ENCODE results near the gene CEP85.
"Not testable (repeated sequence)": the region's sequence is repeated elsewhere in the genome, so short reads cannot be mapped to it uniquely, and the experiment has no call there.

The CEP85 gene

DNA sequence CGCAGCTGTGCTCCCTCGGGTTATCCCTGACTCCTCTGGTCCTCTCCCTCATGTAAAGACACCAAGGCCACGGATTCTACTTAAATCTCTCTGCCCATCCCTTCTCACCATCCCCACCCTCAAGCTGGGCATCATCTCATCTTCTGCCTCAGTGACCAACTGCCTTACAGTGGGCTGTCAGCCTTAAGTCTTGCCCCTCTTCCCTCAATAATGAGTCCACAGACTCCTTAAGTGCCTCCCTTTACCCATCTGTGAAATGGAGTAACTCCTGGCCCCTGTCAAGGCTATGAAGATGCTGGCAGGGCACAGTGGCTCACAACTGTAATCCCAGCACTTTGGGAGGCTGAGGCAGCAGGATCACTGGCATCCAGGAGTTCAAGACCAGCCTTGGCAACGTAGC, 57.9 kb downstream of the CEP85 start:
- DNase-seq = no peak

GRCh38 chr1:26292735-26293134, 58.7 kb downstream of the CEP85 start:
- DNase-seq = not testable (repeated sequence)

- DNase-seq = no peak
Measured at GRCh38 chr1:26293911-26294463, 60.0 kb downstream of the CEP85 start.

GRCh38 chr1:26295194-26296138, 61.5 kb downstream of the CEP85 start:
- no peak for DNase-seq

- no peak for DNase-seq
Measured at GRCh38 chr1:26296340-26297056, 62.5 kb downstream of the CEP85 start.

GRCh38 chr1:26297057-26297790, 63.2 kb downstream of the CEP85 start:
- no peak for DNase-seq

GRCh38 chr1:26297791-26298124, 63.8 kb downstream of the CEP85 start:
- no peak for DNase-seq

GRCh38 chr1:26300578-26301275, 66.7 kb downstream of the CEP85 start:
- DNase-seq = no peak

DNA sequence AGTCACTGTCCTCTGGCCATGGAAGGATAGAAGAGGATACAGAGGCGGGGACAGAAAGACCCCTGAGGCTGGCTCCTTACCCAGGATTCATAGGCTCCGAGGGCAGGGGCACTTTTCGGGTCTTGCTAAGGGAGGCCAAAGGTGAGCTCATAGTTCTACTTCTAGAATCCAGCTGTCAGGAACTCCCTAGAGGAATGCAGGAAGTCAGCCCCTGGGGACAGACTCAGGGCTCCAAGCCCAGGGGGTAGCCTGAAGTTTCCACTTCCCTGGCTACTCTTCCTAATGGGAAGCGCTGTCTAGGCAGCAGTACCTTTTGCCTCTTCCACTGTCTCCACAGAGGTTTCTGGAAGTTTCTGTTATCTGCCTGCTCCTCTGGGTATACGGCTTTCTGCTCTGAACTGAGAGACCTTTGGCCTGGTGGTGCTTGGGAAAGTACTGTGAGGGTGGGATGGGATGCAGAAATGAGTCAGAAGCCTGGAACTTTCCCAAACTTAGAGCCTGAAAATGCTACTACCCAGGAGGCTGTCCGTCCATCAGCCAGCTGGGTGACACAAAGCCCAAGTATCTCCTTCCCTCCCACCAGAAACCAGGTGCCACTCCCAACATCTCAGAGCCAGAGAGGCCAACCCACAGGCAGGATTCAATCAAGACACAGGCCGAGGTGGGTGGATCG, 68.9 kb downstream of the CEP85 start:
- no peak for DNase-seq

DNA sequence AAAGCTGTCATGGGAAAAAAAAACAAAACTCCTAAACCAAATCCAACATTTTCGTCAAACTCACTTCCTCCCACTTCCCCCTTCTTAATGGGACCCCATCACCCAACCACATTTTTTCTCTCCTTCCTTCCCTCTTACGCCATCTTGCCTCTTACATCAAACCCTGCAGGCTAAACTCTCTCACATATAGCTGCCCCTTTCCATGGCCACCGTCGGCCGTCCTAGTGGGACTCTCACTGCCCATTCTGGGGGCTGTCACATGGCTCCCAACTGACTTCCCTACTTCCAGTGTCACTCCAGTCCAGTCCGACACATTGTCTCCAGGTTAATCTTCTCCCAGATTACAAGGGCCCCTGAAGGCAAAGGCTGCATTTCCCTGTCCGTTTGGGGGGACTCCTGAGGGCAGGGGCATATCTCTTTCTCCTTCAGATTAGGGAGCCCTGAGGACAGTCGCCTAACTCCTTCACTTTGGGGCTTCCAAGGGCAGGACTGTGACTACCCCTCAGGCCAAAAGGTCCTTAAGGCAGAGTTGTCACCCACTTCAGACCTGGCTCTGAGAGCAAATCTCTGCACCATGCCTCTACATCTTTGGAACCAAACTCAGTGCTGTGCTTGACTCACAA, 71.8 kb downstream of the CEP85 start:
- no peak for DNase-seq

DNA sequence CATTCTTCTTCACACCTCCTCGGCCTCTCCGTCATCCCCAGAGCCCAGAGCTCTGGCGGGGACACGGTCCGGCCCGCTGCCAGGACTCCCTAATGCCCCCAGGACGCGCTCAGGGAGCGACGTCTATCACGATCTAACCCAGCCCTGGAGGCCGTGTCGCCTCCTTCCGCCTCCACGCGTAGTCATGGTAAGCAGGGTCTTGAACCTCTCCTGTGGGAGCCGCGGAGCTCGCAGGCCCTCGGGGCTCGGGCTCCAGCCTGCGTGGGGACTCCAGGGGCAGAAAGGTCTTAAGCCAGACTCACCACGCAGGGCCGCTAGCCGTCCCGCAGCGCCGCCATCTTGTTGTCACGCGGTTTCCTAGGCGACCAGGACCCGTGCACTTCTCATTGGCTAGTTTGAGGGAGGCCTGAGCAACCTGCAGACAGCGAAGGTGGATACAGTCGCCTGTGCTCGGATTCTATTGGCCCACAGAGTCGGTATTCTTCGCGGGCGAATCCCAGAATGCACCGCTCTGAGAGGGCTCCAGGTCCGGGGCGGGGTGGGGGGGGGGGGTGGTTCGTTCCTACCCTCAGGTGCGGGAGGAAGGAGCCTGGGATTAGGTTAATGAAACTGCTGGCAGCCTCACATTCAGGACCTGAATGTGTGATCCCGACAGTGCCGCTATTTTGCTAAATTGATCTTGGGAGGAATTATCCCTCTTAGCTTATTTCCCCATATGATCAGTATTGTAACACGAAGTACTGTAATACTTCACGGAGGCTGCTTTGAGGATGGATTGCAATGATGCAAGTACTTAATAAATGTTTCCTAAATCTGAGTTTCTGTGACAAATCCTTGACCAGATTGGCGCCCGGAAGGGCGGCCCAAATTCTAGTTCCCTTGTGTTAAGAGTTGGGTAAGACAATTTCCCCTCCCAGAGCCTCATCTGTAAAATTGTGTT, 72.6 kb downstream of the CEP85 start, which contains the start of gene UBXN11:
Gene UBXN11, minus strand, starts transcription at position 347 of the 940 bp plus-strand sequence. CDS start 3,753 bp downstream, outside the sequence.
- DNase-seq = peak; percentile 93

GRCh38 chr1:26307363-26307781, 73.4 kb downstream of the CEP85 start:
- DNase-seq = no peak

GRCh38 chr1:26307966-26308899, 74.2 kb downstream of the CEP85 start:
- DNase-seq = not testable (repeated sequence)

- DNase-seq = no peak
Measured at GRCh38 chr1:26314501-26314900, 80.5 kb downstream of the CEP85 start.

DNA sequence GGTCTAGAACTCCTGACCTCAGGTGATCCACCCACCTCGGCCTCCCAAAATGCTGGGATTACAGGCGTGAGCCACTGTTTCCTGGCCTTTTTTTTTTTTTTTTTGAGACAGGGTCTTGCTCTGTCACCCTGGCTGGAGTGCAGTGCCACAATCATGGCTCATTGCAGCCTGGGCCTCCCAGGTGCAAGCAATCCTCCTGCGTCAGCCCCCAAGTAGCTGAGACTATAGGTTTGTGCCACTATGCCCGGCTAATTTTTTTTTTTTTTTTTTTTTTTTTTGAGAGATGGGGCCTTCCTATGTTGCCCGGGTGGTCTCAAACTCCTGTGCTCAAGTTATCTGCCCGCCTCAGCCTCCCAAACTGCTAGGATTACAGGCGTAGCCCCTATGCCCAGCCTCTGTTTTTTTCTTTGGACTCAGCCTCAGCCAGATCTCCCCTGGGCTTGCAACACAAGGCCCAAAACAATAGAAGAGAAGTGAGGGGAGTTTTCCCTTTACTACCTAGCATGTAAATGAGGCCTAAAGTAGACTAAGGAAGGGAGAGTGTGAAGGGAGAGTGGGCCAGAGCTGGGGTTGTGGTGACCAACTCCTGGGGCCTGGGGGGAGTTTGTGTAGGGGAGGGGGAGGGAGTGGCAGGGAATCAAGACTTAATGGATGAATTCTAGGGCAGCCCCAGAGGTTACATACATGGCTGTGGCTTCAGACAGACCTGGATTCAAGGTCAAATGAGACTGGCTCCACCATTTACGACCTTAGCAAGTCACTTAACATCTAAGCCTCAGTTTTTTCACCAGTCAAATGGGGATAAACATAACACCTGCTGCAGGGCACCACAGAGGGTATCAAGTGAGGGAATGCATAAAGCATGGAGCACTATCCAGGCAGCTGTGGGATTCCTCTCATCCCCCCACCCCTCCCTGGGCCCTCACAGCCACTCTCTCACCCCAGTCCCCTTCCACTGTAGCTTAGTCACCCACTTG, 82.2 kb downstream of the CEP85 start:
- no peak for DNase-seq

GRCh38 chr1:26317146-26317545, 83.1 kb downstream of the CEP85 start:
- DNase-seq = no peak

- peak; percentile 77 for DNase-seq
Measured at GRCh38 chr1:26317612-26318337, 83.8 kb downstream of the CEP85 start, which contains the start of gene CD52. Gene CD52, plus strand, starts transcription at chr1:26317958. Its CDS starts 60 bp downstream, at chr1:26318018.
